BE2C (cell line): Measurements from ENCODE around the gene CASKIN1.

Experiments used
- DNase-seq: peaks from one replicate; pipeline ENCODE4 v3.0.0-alpha.2; 2020
- H3K27me3 ChIP-seq: fragments of 250-450 bp; sonication (Bioruptor Pico); 2 replicates; pipeline ENCODE4 v1.5.1; 2020; ENCODE audit warnings: mild to moderate bottlenecking
- H3K36me3 ChIP-seq: fragments of 250-450 bp; sonication (Bioruptor Pico); 2 replicates; pipeline ENCODE4 v1.5.1; 2020; ENCODE audit warnings: mild to moderate bottlenecking
- H3K4me1 ChIP-seq: fragments of 250-450 bp; sonication (Bioruptor Pico); 2 replicates; pipeline ENCODE4 v1.5.1; 2020
- H3K4me3 ChIP-seq: 2 replicates; pipeline ENCODE4 v1.5.1; 2011; ENCODE audit warnings: low read depth, low read length
- H3K9me3 ChIP-seq: fragments of 250-450 bp; sonication (Bioruptor Pico); 2 replicates; pipeline ENCODE4 v1.5.1; 2020
- TF ChIP-seq, protein P1 (sequence below): IDR thresholded peaks from 2 replicates; pipeline ENCODE4 v1.5.1; 2012; ENCODE audit warnings: mild to moderate bottlenecking, low read depth, low read length

The CASKIN1 gene

GRCh38 chr16:2166263-2167067, 29.9 kb downstream of the CASKIN1 start:
- H3K36me3 ChIP-seq, result peaks cover 56% of the 10 kb centered on the region
- TF ChIP-seq, protein P1, sequence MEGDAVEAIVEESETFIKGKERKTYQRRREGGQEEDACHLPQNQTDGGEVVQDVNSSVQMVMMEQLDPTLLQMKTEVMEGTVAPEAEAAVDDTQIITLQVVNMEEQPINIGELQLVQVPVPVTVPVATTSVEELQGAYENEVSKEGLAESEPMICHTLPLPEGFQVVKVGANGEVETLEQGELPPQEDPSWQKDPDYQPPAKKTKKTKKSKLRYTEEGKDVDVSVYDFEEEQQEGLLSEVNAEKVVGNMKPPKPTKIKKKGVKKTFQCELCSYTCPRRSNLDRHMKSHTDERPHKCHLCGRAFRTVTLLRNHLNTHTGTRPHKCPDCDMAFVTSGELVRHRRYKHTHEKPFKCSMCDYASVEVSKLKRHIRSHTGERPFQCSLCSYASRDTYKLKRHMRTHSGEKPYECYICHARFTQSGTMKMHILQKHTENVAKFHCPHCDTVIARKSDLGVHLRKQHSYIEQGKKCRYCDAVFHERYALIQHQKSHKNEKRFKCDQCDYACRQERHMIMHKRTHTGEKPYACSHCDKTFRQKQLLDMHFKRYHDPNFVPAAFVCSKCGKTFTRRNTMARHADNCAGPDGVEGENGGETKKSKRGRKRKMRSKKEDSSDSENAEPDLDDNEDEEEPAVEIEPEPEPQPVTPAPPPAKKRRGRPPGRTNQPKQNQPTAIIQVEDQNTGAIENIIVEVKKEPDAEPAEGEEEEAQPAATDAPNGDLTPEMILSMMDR, result no peak
- no peak for DNase-seq

DNA sequence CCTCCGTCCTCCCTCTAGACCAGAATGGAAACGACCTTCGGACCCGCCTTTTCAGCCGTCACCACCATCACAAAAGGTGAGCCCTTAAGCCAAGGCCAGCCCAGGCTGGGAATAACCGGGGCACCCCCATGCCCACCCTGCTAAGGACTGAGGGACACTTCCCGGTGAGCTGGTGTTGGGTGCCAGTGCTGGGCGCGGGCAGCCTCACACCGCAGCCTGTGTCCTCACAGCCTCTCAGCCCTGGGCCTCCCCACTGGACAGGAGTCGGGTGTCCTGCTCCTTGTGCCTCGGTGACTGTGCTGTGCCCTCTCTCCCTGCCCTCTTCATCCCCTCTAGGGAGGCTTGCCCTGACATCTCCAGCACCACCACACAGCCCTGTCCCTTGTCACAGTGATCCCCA, 30.5 kb downstream of the CASKIN1 start:
- no peak for DNase-seq
- Histone ChIP-seq H3K36me3 (peaks cover 50% of the 10 kb centered on the region), H3K9me3 (no peaks in the 10 kb centered on the region), H3K4me3 (no peak overlapping the region), H3K27me3 (no peaks in the 10 kb centered on the region), H3K4me1 (peaks cover under 1% of the 10 kb centered on the region)
- TF ChIP-seq, protein P1, result no peak

More at GRCh38 chr16:2166263-2167067, 29.9 kb downstream of the CASKIN1 start:
- Histone ChIP-seq H3K4me3 (no peak overlapping the region), H3K4me1 (no peaks in the 10 kb centered on the region), H3K27me3 (no peaks in the 10 kb centered on the region), H3K9me3 (no peaks in the 10 kb centered on the region)

DNA sequence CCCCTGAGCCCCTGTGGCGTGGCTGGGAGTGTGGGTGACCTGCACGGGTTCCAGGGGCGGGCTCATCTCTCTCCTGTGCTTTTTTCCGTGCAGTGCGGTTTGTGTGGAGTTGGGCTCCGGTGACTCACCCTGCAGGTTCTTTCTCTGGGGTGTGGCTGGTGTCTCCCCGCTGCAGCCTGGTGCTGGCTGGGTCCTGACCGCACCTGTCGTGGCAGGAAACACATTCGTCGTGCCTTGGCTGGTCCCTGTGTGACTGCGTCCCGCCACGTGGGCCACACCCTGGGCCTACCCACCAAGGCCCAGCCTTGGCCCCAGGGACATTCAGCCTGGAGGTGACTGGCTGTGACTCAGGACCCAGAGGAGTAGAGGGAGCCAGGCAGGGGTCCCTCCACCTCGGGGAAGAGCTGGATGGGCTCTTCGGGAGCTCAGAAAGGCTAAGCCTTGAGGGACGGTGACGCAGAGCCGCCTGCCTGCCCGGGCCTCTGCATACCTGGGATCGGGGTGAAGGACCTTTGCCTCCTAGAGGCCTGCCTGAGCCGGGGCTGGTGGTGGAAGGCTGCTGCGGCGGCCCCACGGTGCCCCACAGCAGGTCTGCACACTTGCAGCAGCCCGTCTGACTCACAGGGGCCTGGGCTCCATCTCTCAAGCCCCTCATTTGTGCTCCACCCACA, 33.1 kb downstream of the CASKIN1 start:
- TF ChIP-seq, protein P1, result no peak
- Histone ChIP-seq H3K9me3 (no peaks in the 10 kb centered on the region), H3K27me3 (no peaks in the 10 kb centered on the region), H3K36me3 (peaks cover 46% of the 10 kb centered on the region), H3K4me3 (no peak overlapping the region), H3K4me1 (peaks cover 14% of the 10 kb centered on the region)
- DNase-seq, result no peak

DNA sequence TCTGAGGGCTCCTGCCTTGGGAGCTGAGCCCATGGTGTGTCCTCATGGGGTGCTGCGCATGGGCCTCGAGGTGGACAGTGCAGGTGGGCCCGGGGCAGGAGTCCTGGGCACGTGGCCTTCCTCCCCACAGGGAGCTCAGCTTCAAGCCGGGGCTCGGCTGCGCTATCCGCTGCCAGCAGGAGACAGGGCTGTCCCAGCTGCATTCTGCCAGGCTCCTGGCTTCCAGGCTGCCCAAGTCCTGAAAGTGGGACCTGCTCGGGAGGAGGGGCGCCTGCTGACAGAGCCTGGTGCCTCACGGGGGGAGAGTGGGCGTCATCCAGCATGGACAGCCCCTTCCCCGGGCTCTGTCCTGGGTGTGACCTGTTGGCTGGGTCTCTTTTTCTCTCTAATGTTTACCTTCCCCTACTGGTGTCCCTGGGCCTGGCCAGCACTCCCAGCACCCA, 33.7 kb downstream of the CASKIN1 start:
- peaks cover 14% of the 10 kb centered on the region for H3K4me1 ChIP-seq
- no peaks in the 10 kb centered on the region for H3K9me3 ChIP-seq
- no peak overlapping the region for H3K4me3 ChIP-seq
- H3K27me3 ChIP-seq, result no peaks in the 10 kb centered on the region
- peaks cover 39% of the 10 kb centered on the region for H3K36me3 ChIP-seq
- TF ChIP-seq, protein P1, result no peak
- no peak for DNase-seq

- no peaks in the 10 kb centered on the region for H3K27me3 ChIP-seq
- H3K4me1 ChIP-seq, result peaks cover 14% of the 10 kb centered on the region
- H3K9me3 ChIP-seq, result no peaks in the 10 kb centered on the region
- TF ChIP-seq, protein P1, result no peak
- H3K4me3 ChIP-seq, result no peak overlapping the region
- DNase-seq, result no peak
- H3K36me3 ChIP-seq, result peaks cover 31% of the 10 kb centered on the region
Measured at GRCh38 chr16:2161911-2162310, 34.5 kb downstream of the CASKIN1 start.

DNA sequence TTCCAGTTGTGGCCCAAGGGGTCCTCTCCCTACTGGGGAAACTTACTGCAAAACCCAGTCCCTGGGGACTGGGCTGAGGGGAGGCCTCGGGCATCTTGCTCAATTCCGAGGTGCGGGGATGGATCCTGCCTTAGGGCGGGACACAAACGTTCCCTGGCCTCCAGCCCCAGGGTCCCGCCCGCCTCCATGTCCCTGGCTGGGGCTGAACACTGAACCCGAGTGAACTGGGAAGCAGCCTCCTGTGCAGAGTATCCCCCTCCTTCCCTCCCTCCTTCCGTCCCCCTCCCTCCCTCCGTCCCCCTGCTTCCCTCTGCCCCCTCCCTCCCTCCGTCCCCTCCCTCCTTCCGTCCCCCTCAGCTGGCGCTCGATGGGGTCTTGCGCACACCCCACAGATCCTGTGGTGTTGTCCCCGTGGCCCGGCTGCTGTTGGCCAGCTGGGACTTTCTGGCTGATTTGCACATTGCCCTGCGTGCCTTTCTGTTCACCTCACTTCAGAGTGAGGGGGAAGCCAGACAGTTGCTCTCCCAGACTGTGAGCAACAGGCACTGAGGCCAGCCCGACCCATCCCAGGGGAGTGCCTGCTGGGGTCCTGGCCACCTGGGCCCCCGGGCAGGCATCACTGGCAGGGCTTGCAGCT, 35.4 kb downstream of the CASKIN1 start:
- Histone ChIP-seq H3K4me3 (no peak overlapping the region), H3K9me3 (no peaks in the 10 kb centered on the region), H3K36me3 (peaks cover 23% of the 10 kb centered on the region), H3K4me1 (peaks cover 14% of the 10 kb centered on the region), H3K27me3 (no peaks in the 10 kb centered on the region)
- peak; percentile 63 for DNase-seq
- TF ChIP-seq, protein P1, result no peak
